Mesenchymal stem cell (in vitro differentiated cells and primary cell): ENCODE data around the gene CIDEC.
A peak's percentile ranks its signal among the peaks of the same experiment; 100 is the strongest.
"Not testable (repeated sequence)": the region's sequence is repeated elsewhere in the genome, so short reads cannot be mapped to it uniquely, and the experiment has no call there.

Experiments used
- DNase-seq: peaks from one replicate; pipeline ENCODE4 v3.0.0-alpha.2; 2013
- H2AFZ ChIP-seq: one replicate; pipeline ENCODE4 v1.6.1; 2013; ENCODE audit warnings: low read depth, mild to moderate bottlenecking, control low read depth, inconsistent platforms, low read length, moderate library complexity
- H2AK5ac ChIP-seq: 2 replicates; pipeline ENCODE4 v1.6.1; 2013; ENCODE audit warnings: low read length, moderate library complexity, mild to moderate bottlenecking, inconsistent platforms; ENCODE audit not compliant: severe bottlenecking
- H2BK120ac ChIP-seq: one replicate; pipeline ENCODE4 v1.6.1; 2013; ENCODE audit warnings: low read depth, mild to moderate bottlenecking, inconsistent platforms, low read length, moderate library complexity
- H2BK12ac ChIP-seq, 2 experiments: one replicate each; pipeline ENCODE4 v1.6.1; 2013; ENCODE audit warnings: inconsistent platforms in 2 of 2, low read length in 2 of 2, mild to moderate bottlenecking in 2 of 2, moderate library complexity in 2 of 2, control low read depth in 1 of 2
- H2BK15ac ChIP-seq: one replicate; pipeline ENCODE4 v1.6.1; 2013; ENCODE audit warnings: mild to moderate bottlenecking, low read depth, inconsistent platforms; ENCODE audit not compliant: poor library complexity, severe bottlenecking
- H2BK5ac ChIP-seq: 2 replicates; pipeline ENCODE4 v1.6.1; 2013; ENCODE audit warnings: low read depth, mild to moderate bottlenecking, low read length, control low read depth, inconsistent platforms; ENCODE audit not compliant: poor library complexity, severe bottlenecking
- H3K14ac ChIP-seq, 2 experiments: one replicate each; pipeline ENCODE4 v1.6.1; 2013; ENCODE audit warnings: inconsistent platforms in 2 of 2, low read length in 2 of 2, control low read depth in 1 of 2, mild to moderate bottlenecking in 1 of 2, moderate library complexity in 1 of 2
- H3K18ac ChIP-seq, 2 experiments: one replicate each; pipeline ENCODE4 v1.6.1; 2013; ENCODE audit warnings: inconsistent platforms in 2 of 2, low read length in 2 of 2, control low read depth in 1 of 2, low read depth in 1 of 2, mild to moderate bottlenecking in 1 of 2
- H3K23ac ChIP-seq, 2 experiments: one replicate each; pipeline ENCODE4 v1.6.1; 2013; ENCODE audit warnings: inconsistent platforms in 2 of 2, low read length in 2 of 2, mild to moderate bottlenecking in 2 of 2, moderate library complexity in 2 of 2, control low read depth in 1 of 2
- H3K27ac ChIP-seq: 2 replicates; pipeline ENCODE4 v1.5.1; 2013; ENCODE audit warnings: mild to moderate bottlenecking, moderate library complexity, low read length, control low read depth, inconsistent platforms; ENCODE audit not compliant: poor library complexity, severe bottlenecking
- H3K27me3 ChIP-seq, 2 experiments: 2 replicates each; pipeline versions ENCODE4 v1.6.1 to v1.7.0; 2013; ENCODE audit warnings: low read length in 2 of 2, mild to moderate bottlenecking in 2 of 2, moderate library complexity in 2 of 2, control low read depth in 1 of 2, inconsistent platforms in 1 of 2; ENCODE audit not compliant: control insufficient read depth in 1 of 2, insufficient read depth in 1 of 2
- H3K36me3 ChIP-seq, 2 experiments: 2 replicates each; pipeline versions ENCODE4 v1.6.1 to v1.7.0; 2013; ENCODE audit warnings: low read length in 2 of 2, control low read depth in 1 of 2, inconsistent platforms in 1 of 2, low read depth in 1 of 2, mild to moderate bottlenecking in 1 of 2; ENCODE audit not compliant: insufficient read depth in 2 of 2, control insufficient read depth in 1 of 2
- H3K4ac ChIP-seq, 2 experiments: one replicate each; pipeline ENCODE4 v1.6.1; 2013; ENCODE audit warnings: inconsistent platforms in 2 of 2, low read length in 2 of 2, mild to moderate bottlenecking in 2 of 2, moderate library complexity in 2 of 2, control low read depth in 1 of 2, low read depth in 1 of 2
- H3K4me1 ChIP-seq: 2 replicates; pipeline ENCODE4 v1.6.1; 2013; ENCODE audit warnings: low read depth, low read length, control low read depth; ENCODE audit not compliant: control insufficient read depth, insufficient read depth
- H3K4me2 ChIP-seq: 2 replicates; pipeline ENCODE4 v1.6.1; 2013; ENCODE audit warnings: low read length, mild to moderate bottlenecking, inconsistent platforms; ENCODE audit not compliant: poor library complexity, severe bottlenecking
- H3K4me3 ChIP-seq, 2 experiments: 2 replicates each; pipeline versions ENCODE4 v1.5.1 to v1.7.0; 2013; ENCODE audit warnings: low read length in 2 of 2, mild to moderate bottlenecking in 2 of 2, control low read depth in 1 of 2, low read depth in 1 of 2; ENCODE audit not compliant: insufficient read depth in 1 of 2
- H3K79me1 ChIP-seq: replicated peaks from 2 replicates; pipeline ENCODE4 v1.6.1; 2013; ENCODE audit warnings: mild to moderate bottlenecking, control low read depth, low read length, inconsistent platforms; ENCODE audit not compliant: poor library complexity, severe bottlenecking
- H3K9ac ChIP-seq: 2 replicates; pipeline ENCODE4 v1.7.0; 2013; ENCODE audit warnings: mild to moderate bottlenecking, low read length, moderate library complexity
- H3K9me3 ChIP-seq: 2 replicates; pipeline ENCODE4 v1.7.0; 2013; ENCODE audit warnings: mild to moderate bottlenecking, low read length; ENCODE audit not compliant: control insufficient read depth
- H4K8ac ChIP-seq: one replicate; pipeline ENCODE4 v1.6.1; 2013; ENCODE audit warnings: inconsistent platforms, mild to moderate bottlenecking, low read length, moderate library complexity
- H4K91ac ChIP-seq: one replicate; pipeline ENCODE4 v1.6.1; 2013; ENCODE audit warnings: mild to moderate bottlenecking, low read length, inconsistent platforms
- whole genome bisulfite sequencing: methylation state at CpG from one replicate; pipeline ENCODE4 v1.1.7; 2013; ENCODE audit warnings: mixed read lengths; 5-methylcytosine and 5-hydroxymethylcytosine counted together

CIDEC gene

DNA sequence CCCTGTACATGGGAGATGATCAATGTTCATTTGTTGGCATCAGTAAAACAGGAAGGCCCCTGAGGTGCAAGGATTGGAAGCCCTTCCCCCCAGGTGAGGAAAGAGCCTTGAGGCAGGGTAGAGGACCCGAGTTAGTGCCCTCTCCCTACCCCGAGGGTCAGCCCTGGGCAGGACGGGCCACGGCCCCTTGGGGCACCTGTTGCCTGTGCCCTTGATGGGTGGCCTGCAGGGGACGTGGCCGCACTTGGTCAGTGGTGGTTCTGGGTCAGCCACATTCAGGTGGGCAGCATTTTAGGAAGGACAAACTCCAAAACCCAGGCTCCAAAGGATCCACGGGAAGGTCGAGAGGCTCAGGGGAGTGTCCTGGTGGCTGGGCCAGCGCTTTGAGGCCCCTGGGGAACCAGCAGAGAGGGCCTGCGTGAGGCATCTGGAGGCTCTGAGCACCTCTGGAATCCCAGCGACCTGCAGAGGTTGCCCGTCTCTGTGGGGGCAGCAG lies 20.5 kb downstream of the CIDEC start:
- Histone ChIP-seq H2BK12ac (no peak overlapping the region), H4K91ac (no peak overlapping the region), H3K4me2 (no peak overlapping the region), H2AFZ (no peak overlapping the region), H3K23ac (no peak overlapping the region), H3K27ac (no peak overlapping the region), H2BK5ac (no peak overlapping the region), H3K4me3 (no peak overlapping the region), H3K9ac (no peak overlapping the region), H3K14ac (peak overlapping the region in 1 of 2 experiments; percentile 23), H3K36me3 (no peaks in the 10 kb centered on the region), H4K8ac (no peak overlapping the region), H3K18ac (no peak overlapping the region), H2BK120ac (no peak overlapping the region), H3K9me3 (no peaks in the 10 kb centered on the region), H3K27me3 (no peaks in the 10 kb centered on the region), H3K79me1 (no peaks in the 10 kb centered on the region), H3K4me1 (peaks cover 17% of the 10 kb centered on the region), H3K4ac (no peak overlapping the region), H2BK15ac (no peak overlapping the region), H2AK5ac (no peak overlapping the region)
- WGBS = 98% methylated on average over 12 of the region's 12 CpGs
- DNase-seq = no peak

GRCh38 chr3:9855594-9855993 lies 24.5 kb downstream of the CIDEC start:
- Histone ChIP-seq H4K8ac (no peak overlapping the region), H2AFZ (no peak overlapping the region), H3K9ac (no peak overlapping the region), H3K9me3 (no peaks in the 10 kb centered on the region), H3K4ac (no peak overlapping the region), H3K79me1 (no peaks in the 10 kb centered on the region), H2BK120ac (no peak overlapping the region), H3K4me2 (no peak overlapping the region), H2BK5ac (no peak overlapping the region), H3K4me3 (no peak overlapping the region), H3K27me3 (no peaks in the 10 kb centered on the region), H2BK15ac (no peak overlapping the region), H3K18ac (no peak overlapping the region), H3K36me3 (no peaks in the 10 kb centered on the region), H3K14ac (no peak overlapping the region), H3K23ac (no peak overlapping the region), H2AK5ac (no peak overlapping the region), H2BK12ac (no peak overlapping the region), H3K27ac (no peak overlapping the region), H4K91ac (no peak overlapping the region), H3K4me1 (no peaks in the 10 kb centered on the region)
- DNase-seq = no peak
- 94% methylated on average over 3 of the region's 3 CpGs for WGBS

DNA sequence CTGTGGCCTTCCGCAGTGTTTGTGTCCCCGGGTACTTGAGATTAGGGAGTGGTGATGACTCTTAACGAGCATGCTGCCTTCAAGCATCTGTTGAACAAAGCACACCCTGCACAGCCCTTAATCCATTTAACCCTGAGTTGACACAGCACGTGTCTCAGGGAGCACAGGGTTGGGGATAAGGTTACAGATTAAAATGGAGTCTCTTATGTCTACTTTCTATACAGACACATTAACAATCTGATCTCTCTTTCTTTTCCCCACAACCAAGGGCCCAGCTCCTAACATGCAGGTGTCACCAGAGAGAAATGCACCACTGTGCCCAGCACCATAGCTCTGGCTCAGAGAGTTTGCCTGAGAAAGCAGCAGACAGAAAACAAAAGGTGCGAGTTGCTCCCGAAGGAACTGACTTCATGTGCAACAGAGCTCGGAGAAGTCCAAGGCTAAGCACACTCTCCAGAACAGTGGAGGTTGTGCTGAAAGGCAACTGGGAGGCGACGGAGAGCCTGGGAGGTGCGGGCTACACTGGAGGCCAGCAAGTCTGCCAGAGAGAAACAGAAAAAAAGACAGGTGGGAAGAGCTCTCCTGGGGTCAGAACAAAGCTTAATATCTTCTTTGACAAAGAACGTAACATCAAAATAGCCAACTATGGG lies 25.6 kb downstream of the CIDEC start:
- not testable (repeated sequence) for H2BK5ac ChIP-seq

DNA sequence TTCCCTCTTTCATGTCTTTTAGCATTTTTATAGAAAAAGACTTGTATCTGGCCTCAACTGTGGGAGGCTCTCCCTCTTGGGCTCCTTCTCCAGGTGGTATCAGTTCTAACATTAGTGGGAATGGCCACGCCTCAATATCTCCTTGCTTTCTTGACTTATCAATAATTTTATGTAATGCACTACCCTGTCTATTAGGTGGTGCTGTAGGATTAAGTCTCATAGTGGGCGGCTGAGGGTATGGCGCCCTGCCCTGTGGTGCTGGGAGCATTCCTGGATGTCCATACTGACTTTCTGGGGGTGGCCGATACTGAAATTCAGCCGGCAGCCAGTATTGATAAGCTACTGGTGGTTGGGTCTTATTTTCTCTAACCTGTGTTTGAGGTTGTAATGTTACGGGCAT lies 27.5 kb downstream of the CIDEC start:
- no peak overlapping the region for H4K91ac ChIP-seq
- no peaks in the 10 kb centered on the region for H3K9me3 ChIP-seq
- no peak overlapping the region for H2BK5ac ChIP-seq
- no peak overlapping the region for H3K4me3 ChIP-seq
- H3K4me1 ChIP-seq = no peaks in the 10 kb centered on the region
- no peak overlapping the region for H3K23ac ChIP-seq
- H3K9ac ChIP-seq = no peak overlapping the region
- H3K27ac ChIP-seq = no peak overlapping the region
- H3K4ac ChIP-seq = no peak overlapping the region
- H2BK15ac ChIP-seq = no peak overlapping the region
- no peak overlapping the region for H3K14ac ChIP-seq
- no peak overlapping the region for H2AFZ ChIP-seq
- no peak overlapping the region for H3K4me2 ChIP-seq
- H2BK12ac ChIP-seq = no peak overlapping the region
- 90% methylated on average over 5 of the region's 6 CpGs for WGBS
- no peak overlapping the region for H3K18ac ChIP-seq
- H3K27me3 ChIP-seq = no peaks in the 10 kb centered on the region
- no peaks in the 10 kb centered on the region for H3K79me1 ChIP-seq
- no peak overlapping the region for H2BK120ac ChIP-seq
- H4K8ac ChIP-seq = no peak overlapping the region
- no peaks in the 10 kb centered on the region for H3K36me3 ChIP-seq
- no peak overlapping the region for H2AK5ac ChIP-seq
- DNase-seq = no peak

More for the DNA sequence above, 25.6 kb downstream of the CIDEC start:
- H3K4me1 ChIP-seq, H3K14ac ChIP-seq, H3K36me3 ChIP-seq, H2BK15ac ChIP-seq, H3K23ac ChIP-seq, H3K9ac ChIP-seq, H2AK5ac ChIP-seq, H4K8ac ChIP-seq, DNase-seq, H3K79me1 ChIP-seq, H3K4me3 ChIP-seq, H2BK12ac ChIP-seq, H3K27ac ChIP-seq, H3K18ac ChIP-seq, H3K4me2 ChIP-seq, H2BK120ac ChIP-seq, H3K27me3 ChIP-seq, H2AFZ ChIP-seq, H3K9me3 ChIP-seq, H3K4ac ChIP-seq: not testable (repeated sequence)
- WGBS = 77% methylated on average over 10 of the region's 11 CpGs
- H4K91ac ChIP-seq = peak overlapping the region; percentile 2
